ENCODE data around the gene EIF3I. TPM values are rescaled to one million over a fixed set of nuclear protein-coding genes. Genes with fewer than 3 reads are reported as not detected.

The EIF3I gene
- total and polyA plus RNA-seq, 10 of the 15 experiments (the other 5 are each of a cell fraction or from before 2014, with no cell fraction given), result 208 to 606 (median 352) TPM

GRCh38 chr1:32201011-32201855 is 21.0 kb upstream of the EIF3I start (continued):
- TF ChIP-seq NFYA (IDR thresholded peaks at IDR 0.05; ENCODE audit: borderline replicate concordance, low read depth, low read length) (no peak), E2F8 (IDR thresholded peaks at IDR 0.05; ENCODE audit: low read depth, partially characterized antibody) (no peak), MLLT1 (IDR thresholded peaks at IDR 0.05) (no peak), CHD2 (IDR thresholded peaks at IDR 0.05; ENCODE audit: borderline replicate concordance, low read depth, low read length) (peak; percentile 18; the same call in 1 of the 2 replicates), CUX1 (IDR thresholded peaks at IDR 0.05; ENCODE audit: insufficient replicate concordance, low read depth, low read length) (no peak), ZNF274 (IDR thresholded peaks at IDR 0.05; ENCODE audit: insufficient read depth, insufficient read length) (no peak), SIX5 (IDR thresholded peaks at IDR 0.05; ENCODE audit: low read depth, low read length, severe bottlenecking) (no peak), PAX5 (IDR thresholded peaks at IDR 0.05; ENCODE audit: borderline replicate concordance, low read depth, low read length) (no peak), ZNF207 (IDR thresholded peaks at IDR 0.05; ENCODE audit: borderline replicate concordance) (peak; percentile 61; the same call in 1 of the 2 replicates), SPI1 (IDR thresholded peaks at IDR 0.05; ENCODE audit: borderline replicate concordance, insufficient read depth, low read depth, low read length) (no peak), CHD1 (IDR thresholded peaks at IDR 0.05; ENCODE audit: low read depth, low read length) (no peak), SMAD5 (IDR thresholded peaks at IDR 0.05; ENCODE audit: low read depth) (no peak), ETV6 (conservative IDR thresholded peaks at IDR 0.05 in 1 of 2, IDR thresholded peaks at IDR 0.05 in 1 of 2; ENCODE audit: borderline replicate concordance in 1 of 2, low read depth in 1 of 2) (no peak), CEBPB (IDR thresholded peaks at IDR 0.05; ENCODE audit: borderline replicate concordance in 1 of 2, low read depth in 2 of 2, low read length in 2 of 2) (no peak), PBX3 (IDR thresholded peaks at IDR 0.05; ENCODE audit: insufficient replicate concordance, low read depth, low read length) (no peak)

Data from GM12878 (cell line).